HG02885 (cell line): ENCODE data around the gene CLDN15.
"Not testable (repeated sequence)": the region's sequence is repeated elsewhere in the genome, so short reads cannot be mapped to it uniquely, and the experiment has no call there.

Experiments used
- ATAC-seq: cut with Tn5 transposase; IDR thresholded peaks from one replicate; pipeline ENCODE4 v1.9.1; 2021; ENCODE audit warnings: mild to moderate bottlenecking; ENCODE audit not compliant: unreplicated experiment, poor library complexity

CLDN15 gene

GRCh38 chr7:101223528-101223927, 14.1 kb downstream of the CLDN15 start:
- no peak for ATAC-seq

GRCh38 chr7:101222275-101222830, 15.2 kb downstream of the CLDN15 start:
- ATAC-seq: no peak

- ATAC-seq: no peak
These were observed 17.3 kb downstream of the CLDN15 start for GRCh38 chr7:101220295-101220694.

- peak; percentile 3 for ATAC-seq
These were observed 19.1 kb downstream of the CLDN15 start for GRCh38 chr7:101218236-101219125.

- ATAC-seq: peak; percentile 77
These were observed 20.0 kb downstream of the CLDN15 start, which contains the start of the genes PLOD3 and ZNHIT1 for GRCh38 chr7:101217388-101218235. TSS of gene PLOD3 (minus strand) at chr7:101217581. CDS start at chr7:101217274, 307 bp downstream. TSS of gene ZNHIT1 (plus strand) at chr7:101218165. CDS start at chr7:101218196, 31 bp downstream.

- peak; percentile 25 for ATAC-seq
These were observed 20.7 kb downstream of the CLDN15 start for GRCh38 chr7:101216860-101217387.

GRCh38 chr7:101216001-101216859, 21.4 kb downstream of the CLDN15 start:
- no peak for ATAC-seq

- no peak for ATAC-seq
These were observed 25.6 kb downstream of the CLDN15 start for GRCh38 chr7:101212014-101212413.

- ATAC-seq: no peak
These were observed 26.1 kb downstream of the CLDN15 start for GRCh38 chr7:101211501-101211900.

- ATAC-seq: no peak
These were observed 27.5 kb downstream of the CLDN15 start for GRCh38 chr7:101210143-101210542.

GRCh38 chr7:101208794-101209193, 28.8 kb downstream of the CLDN15 start:
- no peak for ATAC-seq

GRCh38 chr7:101207459-101207858, 30.1 kb downstream of the CLDN15 start:
- no peak for ATAC-seq

- no peak for ATAC-seq
These were observed 30.9 kb downstream of the CLDN15 start for GRCh38 chr7:101206665-101207042.

- ATAC-seq: no peak
These were observed 31.5 kb downstream of the CLDN15 start for GRCh38 chr7:101205901-101206664.

GRCh38 chr7:101203740-101204738, 33.6 kb downstream of the CLDN15 start:
- not testable (repeated sequence) for ATAC-seq

GRCh38 chr7:101202603-101202918, 35.0 kb downstream of the CLDN15 start:
- ATAC-seq: no peak

GRCh38 chr7:101201695-101202602, 35.7 kb downstream of the CLDN15 start:
- ATAC-seq: no peak
